Breast epithelium (tissue), 4 donors: Measurements from ENCODE around the gene PLCXD3. TPM values are rescaled to one million over a fixed set of nuclear protein-coding genes. Genes with fewer than 3 reads are reported as not detected.

Experiments
- DNase-seq, 2 donors: peaks; one replicate each; pipeline ENCODE4 v3.0.0-alpha.2; 2019; ENCODE audit warnings: low spot score in 2 of 2
- H3K27ac ChIP-seq, 2 donors: fragments of 200-600 bp; sonication (generic) in 1 of 2; one replicate each; pipeline ENCODE4 v1.5.1; 2016 to 2019; ENCODE audit warnings: mild to moderate bottlenecking in 1 of 2
- H3K27me3 ChIP-seq, 2 donors: fragments of 200-600 bp; sonication (generic) in 1 of 2; one replicate each; pipeline versions ENCODE4 v1.5.1 to v1.6.0; 2017 to 2019; ENCODE audit warnings: control low read depth in 1 of 2, mild to moderate bottlenecking in 1 of 2
- H3K36me3 ChIP-seq: fragments of 200-600 bp; one replicate; pipeline ENCODE4 v1.5.1; 2019
- H3K4me1 ChIP-seq, 2 donors: fragments of 200-600 bp; sonication (generic); one replicate each; pipeline ENCODE4 v1.5.1; 2016 to 2019; ENCODE audit warnings: control low read depth in 1 of 2
- H3K4me3 ChIP-seq, 3 donors: fragments of 200-600 bp; sonication (generic); 1 replicate in 2 of 3; 2 replicates in 1 of 3; pipeline ENCODE4 v1.5.1; 2016 to 2019; ENCODE audit warnings: mild to moderate bottlenecking in 3 of 3, moderate library complexity in 2 of 3
- H3K9me3 ChIP-seq, 2 donors: fragments of 200-600 bp; sonication (generic) in 1 of 2; one replicate each; pipeline ENCODE4 v1.5.1; 2016 to 2019; ENCODE audit warnings: control low read depth in 1 of 2
- POLR2A ChIP-seq: fragments of 450-650 bp; IDR thresholded peaks from one replicate; pipeline ENCODE4 v1.6.1; 2016; ENCODE audit warnings: antibody characterized with exemption, mild to moderate bottlenecking, moderate library complexity
- POLR2AphosphoS5 ChIP-seq, 3 donors: sonication (generic); formaldehyde crosslinking; IDR thresholded peaks; one replicate each; pipeline ENCODE4 v1.6.1; 2017; ENCODE audit warnings: antibody characterized with exemption in 3 of 3
- intact Hi-C: fragments of 100-400 bp; cut with DNase I; formaldehyde crosslinking; loops from one replicate; pipeline ENCODE4 v1.15.1; 2023; ENCODE audit warnings: low total_unique reads
- total RNA-seq, 3 donors: library from RNA; depleted of rRNA; stranded (reverse); fragments of >200 nt; gene quantifications; one replicate each; pipeline ENCODE4 v1.1.0, GENCODE V29; 2016
- TF ChIP-seq, protein P1 (sequence below), 3 donors: fragments of 450-650 bp; IDR thresholded peaks; one replicate each; pipeline ENCODE4 v1.5.1; 2016 to 2017; ENCODE audit warnings: antibody characterized with exemption in 3 of 3, mild to moderate bottlenecking in 3 of 3, moderate library complexity in 3 of 3

PLCXD3 gene
- total RNA-seq, 3 donors from 2014 or later, result 2.0 to 6.6 (median 3.8) TPM

- H3K4me1 ChIP-seq, result no peaks in the 10 kb centered on the region
- no peak overlapping the region for H3K27ac ChIP-seq
- no peak for DNase-seq
- TF ChIP-seq POLR2AphosphoS5 (IDR thresholded peaks at IDR 0.05) (no peak), POLR2A (no peak)
- TF ChIP-seq, protein P1, sequence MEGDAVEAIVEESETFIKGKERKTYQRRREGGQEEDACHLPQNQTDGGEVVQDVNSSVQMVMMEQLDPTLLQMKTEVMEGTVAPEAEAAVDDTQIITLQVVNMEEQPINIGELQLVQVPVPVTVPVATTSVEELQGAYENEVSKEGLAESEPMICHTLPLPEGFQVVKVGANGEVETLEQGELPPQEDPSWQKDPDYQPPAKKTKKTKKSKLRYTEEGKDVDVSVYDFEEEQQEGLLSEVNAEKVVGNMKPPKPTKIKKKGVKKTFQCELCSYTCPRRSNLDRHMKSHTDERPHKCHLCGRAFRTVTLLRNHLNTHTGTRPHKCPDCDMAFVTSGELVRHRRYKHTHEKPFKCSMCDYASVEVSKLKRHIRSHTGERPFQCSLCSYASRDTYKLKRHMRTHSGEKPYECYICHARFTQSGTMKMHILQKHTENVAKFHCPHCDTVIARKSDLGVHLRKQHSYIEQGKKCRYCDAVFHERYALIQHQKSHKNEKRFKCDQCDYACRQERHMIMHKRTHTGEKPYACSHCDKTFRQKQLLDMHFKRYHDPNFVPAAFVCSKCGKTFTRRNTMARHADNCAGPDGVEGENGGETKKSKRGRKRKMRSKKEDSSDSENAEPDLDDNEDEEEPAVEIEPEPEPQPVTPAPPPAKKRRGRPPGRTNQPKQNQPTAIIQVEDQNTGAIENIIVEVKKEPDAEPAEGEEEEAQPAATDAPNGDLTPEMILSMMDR (IDR thresholded peaks at IDR 0.05), result no peak
- H3K9me3 ChIP-seq, result no peaks in the 10 kb centered on the region
- H3K36me3 ChIP-seq, result no peaks in the 10 kb centered on the region
- intact Hi-C loops, result no loop called here
- no peak overlapping the region for H3K4me3 ChIP-seq
- no peaks in the 10 kb centered on the region for H3K27me3 ChIP-seq
These were observed 95.8 kb downstream of the PLCXD3 start for GRCh38 chr5:41414598-41414997.

DNA sequence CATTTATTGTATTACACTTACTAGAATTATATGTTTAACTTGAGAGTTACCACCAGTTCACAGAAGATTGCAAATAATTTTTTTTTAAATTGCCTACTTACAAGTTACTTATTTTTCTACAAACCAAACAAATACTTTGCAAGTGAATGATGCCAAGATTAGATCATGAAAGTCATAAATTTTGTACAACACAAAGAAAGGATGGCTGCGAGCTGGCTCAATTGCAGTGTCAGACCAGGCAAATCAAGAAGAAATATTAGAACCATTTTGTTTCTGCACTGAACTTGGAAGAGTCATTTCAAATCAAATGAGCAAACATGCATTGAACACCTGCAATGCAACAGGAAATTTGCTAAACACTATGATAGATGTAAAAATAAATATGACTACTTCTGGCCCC, 97.3 kb downstream of the PLCXD3 start:
- Histone ChIP-seq H3K36me3 (no peaks in the 10 kb centered on the region), H3K9me3 (no peaks in the 10 kb centered on the region), H3K27me3 (no peaks in the 10 kb centered on the region), H3K4me1 (no peaks in the 10 kb centered on the region), H3K27ac (no peak overlapping the region), H3K4me3 (no peak overlapping the region)
- intact Hi-C loops, result no loop called here
- TF ChIP-seq, protein P1 (IDR thresholded peaks at IDR 0.05), result no peak
- TF ChIP-seq POLR2A, result no peak
- no peak for TF ChIP-seq POLR2AphosphoS5 (IDR thresholded peaks at IDR 0.05)
- no peak for DNase-seq

DNA sequence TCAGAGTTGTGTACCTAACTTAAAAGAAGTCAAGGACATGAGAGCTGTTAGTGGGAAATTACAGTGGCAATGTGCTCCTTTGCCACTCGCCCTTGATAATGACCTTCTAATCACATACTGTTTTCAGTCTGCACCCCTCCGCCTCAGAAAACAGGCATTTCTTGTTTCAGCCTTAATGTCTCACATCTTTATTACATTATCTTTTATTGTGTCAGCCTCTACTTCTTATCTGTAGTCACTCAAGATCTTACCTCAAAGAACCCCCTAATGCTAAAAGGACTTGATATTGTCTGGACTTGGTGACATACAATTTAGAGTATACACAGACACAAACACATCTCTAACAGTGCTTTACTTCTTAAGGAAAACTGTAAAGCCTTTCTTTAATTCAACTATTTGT, 97.9 kb downstream of the PLCXD3 start:
- Histone ChIP-seq H3K27ac (no peak overlapping the region), H3K4me3 (no peak overlapping the region), H3K9me3 (no peaks in the 10 kb centered on the region), H3K36me3 (no peaks in the 10 kb centered on the region), H3K4me1 (no peaks in the 10 kb centered on the region), H3K27me3 (no peaks in the 10 kb centered on the region)
- intact Hi-C loops, result no loop called here
- TF ChIP-seq POLR2A, result no peak
- no peak for DNase-seq

DNA sequence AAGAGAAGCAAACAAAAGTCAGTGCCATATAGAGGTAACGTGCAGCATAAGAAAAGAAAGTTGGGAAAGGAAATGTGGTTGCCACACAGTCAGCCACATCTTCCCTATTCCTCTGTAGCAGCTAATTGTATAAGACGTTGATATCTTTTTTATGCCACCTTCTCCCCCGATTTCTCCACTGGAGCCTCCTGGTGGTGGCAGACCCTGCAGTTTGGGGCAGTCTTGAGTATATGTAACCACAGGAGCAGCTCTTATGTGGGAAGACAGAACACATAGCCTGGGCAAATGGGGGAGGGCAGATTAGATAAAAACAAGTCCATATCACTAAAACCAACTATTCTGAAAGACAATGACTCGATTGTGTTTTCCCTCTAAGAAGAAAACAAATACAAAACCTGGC, 99.7 kb downstream of the PLCXD3 start:
- intact Hi-C loops, result no loop called here

DNA sequence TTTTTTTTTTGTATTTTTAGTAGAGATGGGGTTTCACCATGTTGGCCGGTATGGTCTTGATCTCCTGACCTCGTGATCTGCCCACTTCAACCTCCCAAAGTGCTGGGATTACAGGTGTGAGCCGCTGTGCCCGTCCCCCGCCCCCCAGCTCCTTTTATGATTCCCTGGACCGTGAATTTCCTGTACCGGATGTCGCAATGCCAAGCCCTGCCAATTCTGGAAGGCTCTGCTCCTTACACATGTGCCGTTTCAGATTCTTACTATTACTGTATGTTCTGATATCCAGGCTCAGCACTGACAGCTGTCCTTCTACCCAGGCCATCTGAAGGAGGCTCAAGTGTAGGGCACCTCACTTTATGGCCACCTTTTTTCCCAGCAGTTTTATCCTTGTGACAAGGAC, 100.1 kb downstream of the PLCXD3 start:
- no peak for DNase-seq
- no peaks in the 10 kb centered on the region for H3K27me3 ChIP-seq
- no peaks in the 10 kb centered on the region for H3K36me3 ChIP-seq
- H3K9me3 ChIP-seq, result no peaks in the 10 kb centered on the region
- H3K4me3 ChIP-seq, result no peak overlapping the region
- H3K27ac ChIP-seq, result no peak overlapping the region
- no peak for TF ChIP-seq POLR2A
- TF ChIP-seq, protein P1 (IDR thresholded peaks at IDR 0.05), result no peak
- TF ChIP-seq POLR2AphosphoS5 (IDR thresholded peaks at IDR 0.05), result no peak
- no peaks in the 10 kb centered on the region for H3K4me1 ChIP-seq
- intact Hi-C loops, result no loop called here

More for the DNA sequence above, 99.7 kb downstream of the PLCXD3 start:
- no peaks in the 10 kb centered on the region for H3K9me3 ChIP-seq
- no peak overlapping the region for H3K27ac ChIP-seq
- DNase-seq, result no peak
- no peaks in the 10 kb centered on the region for H3K36me3 ChIP-seq
- no peak for TF ChIP-seq POLR2A
- TF ChIP-seq POLR2AphosphoS5 (IDR thresholded peaks at IDR 0.05), result no peak
- TF ChIP-seq, protein P1 (IDR thresholded peaks at IDR 0.05), result no peak
- no peaks in the 10 kb centered on the region for H3K27me3 ChIP-seq
- H3K4me3 ChIP-seq, result no peak overlapping the region
- H3K4me1 ChIP-seq, result no peaks in the 10 kb centered on the region
